GM19324 (cell line): ENCODE measurements around the gene CPLX3.

Experiments
- ATAC-seq: cut with Tn5 transposase; IDR thresholded peaks from one replicate; pipeline ENCODE4 v1.9.1; 2021; ENCODE audit warnings: mild to moderate bottlenecking, moderate library complexity; ENCODE audit not compliant: unreplicated experiment, low FRiP score

Gene CPLX3

DNA sequence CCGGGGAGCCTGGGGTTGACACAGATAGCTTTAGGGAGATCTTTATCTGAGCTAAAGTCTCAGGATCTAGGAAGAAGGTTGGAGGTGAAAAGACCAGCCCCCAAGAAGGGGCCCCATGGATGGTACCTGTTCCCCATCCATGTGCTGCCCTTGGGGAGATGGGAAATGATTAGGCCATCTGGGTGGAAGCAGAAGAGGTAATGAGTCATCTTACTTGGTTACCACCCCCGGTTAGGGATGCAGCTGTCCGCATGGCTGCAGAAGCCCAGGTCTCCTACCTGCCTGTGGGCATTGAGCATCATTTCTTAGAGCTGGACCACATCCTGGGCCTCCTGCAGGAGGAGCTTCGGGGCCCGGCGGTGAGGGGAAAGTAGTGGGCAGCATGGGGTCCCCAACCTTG is 3.1 kb upstream of the CPLX3 start:
- no peak for ATAC-seq

DNA sequence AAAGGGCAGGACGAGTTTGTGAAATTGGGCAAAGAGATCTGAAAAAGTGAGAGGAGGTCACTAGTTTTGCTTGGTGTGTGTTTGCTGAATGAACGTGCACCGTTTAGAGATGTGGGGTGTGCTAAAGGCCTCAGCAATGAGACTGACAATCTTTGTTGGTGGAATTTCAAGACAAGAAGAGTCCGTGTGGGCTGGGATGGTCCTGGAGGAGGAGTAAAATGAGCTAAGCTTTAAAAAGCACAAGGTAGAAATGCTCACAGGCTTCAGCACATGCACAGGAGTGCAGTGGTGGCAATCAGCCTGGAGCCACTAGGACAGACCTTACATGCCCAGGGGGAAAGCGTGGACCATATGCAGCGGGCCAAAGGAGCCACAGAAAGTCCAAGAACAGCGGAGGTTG is 1.5 kb upstream of the CPLX3 start:
- ATAC-seq, result no peak

GRCh38 chr15:74825866-74826265 is 561 bp upstream of the CPLX3 start:
- ATAC-seq, result no peak

GRCh38 chr15:74826921-74827320 is 494 bp downstream of the CPLX3 start:
- no peak for ATAC-seq

- ATAC-seq, result no peak
Measured at GRCh38 chr15:74827614-74828013, 1.2 kb downstream of the CPLX3 start.

- no peak for ATAC-seq
Measured at GRCh38 chr15:74828835-74829234, 2.4 kb downstream of the CPLX3 start.

GRCh38 chr15:74829486-74829885 is 3.1 kb downstream of the CPLX3 start:
- no peak for ATAC-seq

GRCh38 chr15:74829991-74830390 is 3.6 kb downstream of the CPLX3 start:
- ATAC-seq, result no peak

- ATAC-seq, result no peak
Measured at GRCh38 chr15:74830868-74831267, 4.4 kb downstream of the CPLX3 start.

- no peak for ATAC-seq
Measured at GRCh38 chr15:74831813-74832495, 5.5 kb downstream of the CPLX3 start.

DNA sequence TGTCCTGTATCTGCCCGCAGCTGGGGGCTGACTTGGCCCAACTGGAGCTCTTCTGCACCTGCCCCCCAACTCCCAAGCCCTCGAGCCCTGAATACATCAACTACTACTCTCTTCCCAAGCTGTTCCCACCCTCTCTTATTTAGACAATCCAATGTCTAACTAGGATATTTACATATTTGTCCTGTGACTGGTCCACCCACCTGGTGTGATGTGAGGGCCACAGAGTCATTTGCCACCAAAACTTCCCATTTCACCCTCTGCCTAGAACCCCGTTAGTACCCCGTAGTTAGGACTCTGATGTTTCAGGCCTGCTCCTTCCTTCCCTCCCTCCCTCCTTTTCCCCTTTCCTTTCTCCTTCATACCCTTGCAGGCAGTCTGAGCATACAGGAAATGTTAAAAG is 6.4 kb downstream of the CPLX3 start:
- no peak for ATAC-seq

- ATAC-seq, result no peak
Measured at GRCh38 chr15:74833376-74834107, 7.1 kb downstream of the CPLX3 start.

GRCh38 chr15:74835312-74835823 is 8.9 kb downstream of the CPLX3 start:
- ATAC-seq, result no peak

GRCh38 chr15:74836846-74837245 is 10.4 kb downstream of the CPLX3 start:
- ATAC-seq, result no peak

DNA sequence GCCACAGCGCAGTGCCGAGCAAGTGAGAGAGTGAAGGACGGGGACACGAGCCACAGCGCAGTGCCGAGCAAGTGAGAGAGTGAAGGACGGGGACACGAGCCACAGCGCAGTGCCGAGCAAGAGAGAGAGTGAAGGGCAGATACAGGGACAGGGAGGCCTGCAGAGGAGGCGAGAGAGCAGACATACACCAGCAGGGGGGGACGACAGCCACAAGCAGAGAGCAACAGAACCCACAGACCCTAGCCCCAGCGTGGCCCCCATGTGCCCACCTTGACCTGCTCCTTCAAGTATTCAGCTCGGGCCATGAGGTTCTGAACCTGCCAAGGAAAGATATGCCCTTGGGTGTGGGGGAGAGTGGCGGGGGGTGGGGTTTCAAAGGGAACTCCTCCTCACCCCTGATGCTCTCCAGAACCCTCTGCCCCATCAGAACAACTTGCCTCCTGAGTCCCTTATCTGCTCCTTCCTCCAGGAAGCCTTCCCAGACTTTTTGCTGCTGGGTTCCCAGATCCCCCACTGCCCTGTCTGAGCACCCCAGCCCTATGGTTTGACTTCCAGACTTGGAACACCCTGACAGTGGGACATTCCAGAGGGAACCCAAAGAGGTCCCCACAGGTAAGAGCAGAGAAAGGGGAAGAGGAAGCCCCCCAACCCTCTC is 11.2 kb downstream of the CPLX3 start:
- no peak for ATAC-seq

- no peak for ATAC-seq
Measured at GRCh38 chr15:74838137-74838516, 11.7 kb downstream of the CPLX3 start.

DNA sequence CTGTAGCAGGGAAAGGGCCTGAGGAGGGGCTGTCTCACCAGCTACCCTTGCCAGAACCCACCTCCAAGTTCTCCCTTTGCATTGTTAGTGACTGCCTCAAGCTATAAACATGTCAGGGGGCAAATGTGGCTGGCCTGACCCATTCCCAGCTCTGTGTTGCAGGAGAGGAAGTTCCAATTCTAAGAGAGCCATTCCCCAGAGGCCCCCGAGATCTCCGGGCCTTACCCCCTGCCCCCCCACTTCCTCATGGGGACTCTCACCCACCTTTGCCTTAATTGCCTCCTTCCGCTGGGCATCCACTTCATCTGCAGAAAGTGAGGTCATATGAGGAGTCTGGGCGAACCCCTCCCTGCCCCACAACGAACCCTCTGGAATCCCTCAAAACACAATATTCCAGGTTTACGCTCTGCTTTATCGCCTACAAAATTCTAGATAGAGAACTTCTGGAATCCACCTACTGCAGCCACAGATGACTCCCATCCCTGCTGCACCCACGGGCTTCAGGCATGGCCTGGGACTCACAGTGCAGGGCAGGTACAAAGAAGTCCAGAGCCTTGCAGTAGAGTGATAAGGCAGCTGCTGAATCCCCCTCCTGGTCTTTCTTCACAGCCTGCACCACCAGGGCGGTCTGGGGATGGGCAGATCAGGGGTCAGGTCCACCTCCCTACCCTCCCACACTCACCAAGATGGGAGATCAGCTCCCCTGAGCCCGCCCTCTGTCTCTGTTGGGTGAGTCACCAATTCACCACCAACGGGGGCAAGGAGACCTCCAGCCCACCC is 12.5 kb downstream of the CPLX3 start:
- ATAC-seq, result no peak

DNA sequence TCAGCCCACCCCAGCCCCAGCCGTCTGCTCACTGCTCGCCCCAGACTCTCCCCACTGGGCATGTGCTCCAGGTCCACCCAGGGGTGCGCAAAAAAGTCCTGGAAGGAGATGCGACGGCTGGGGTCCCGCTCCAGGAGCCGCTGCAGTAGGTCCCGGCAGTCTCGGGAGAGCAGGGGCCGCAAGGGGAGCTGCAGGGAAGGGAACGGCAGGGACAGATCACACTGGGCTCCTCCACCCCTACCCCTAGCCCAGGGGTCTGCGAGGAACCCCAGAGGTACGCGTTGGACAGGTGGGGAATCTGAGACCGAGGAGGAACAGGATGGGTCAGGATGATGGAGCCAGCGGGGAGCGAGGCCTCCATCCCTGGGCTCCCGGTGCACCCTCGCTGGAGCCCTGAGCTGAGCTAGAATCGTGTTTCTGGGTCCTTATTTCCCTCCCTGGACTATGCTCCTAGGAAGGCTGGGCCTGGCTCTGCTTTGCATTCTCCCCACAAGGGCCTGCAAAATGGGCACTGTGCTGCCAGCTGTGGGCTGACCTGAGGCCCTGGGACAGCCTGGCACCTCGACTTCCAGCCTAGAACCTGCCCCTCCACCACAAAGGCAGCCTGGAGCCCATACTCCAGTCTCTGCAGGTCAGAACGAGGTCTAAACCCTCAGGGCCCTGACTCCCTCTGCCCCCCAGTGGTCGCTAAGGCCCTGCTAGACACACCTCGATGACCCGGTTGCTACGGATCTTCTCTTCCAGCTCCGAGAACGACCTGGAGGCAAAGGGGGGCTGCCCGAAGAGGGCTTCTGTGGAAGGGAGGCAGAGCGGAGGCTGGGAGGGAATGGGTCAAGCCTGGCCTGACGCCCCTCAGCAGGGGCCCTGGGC is 13.3 kb downstream of the CPLX3 start:
- no peak for ATAC-seq

GRCh38 chr15:74840851-74841775 is 14.7 kb downstream of the CPLX3 start:
- no peak for ATAC-seq
